Nephron progenitor cell (in vitro differentiated cells): ENCODE data around the gene MYH13.

Experiments
- DNase-seq: peaks from one replicate; pipeline ENCODE4 v3.0.0; 2021
- H3K27ac Mint-ChIP-seq: 2 replicates; pipeline ENCODE4 v1.8.0; 2021; ENCODE audit warnings: mild to moderate bottlenecking, moderate library complexity, mixed read lengths
- H3K27me3 Mint-ChIP-seq: 2 replicates; pipeline ENCODE4 v1.8.0; 2021; ENCODE audit warnings: mild to moderate bottlenecking, low read depth, mixed read lengths; ENCODE audit not compliant: poor library complexity
- H3K36me3 Mint-ChIP-seq: 2 replicates; pipeline ENCODE4 v1.8.0; 2021; ENCODE audit warnings: low read depth, mixed read lengths
- H3K4me1 Mint-ChIP-seq: 2 replicates; pipeline ENCODE4 v1.8.0; 2021; ENCODE audit warnings: mixed read lengths
- H3K4me3 Mint-ChIP-seq: 2 replicates; pipeline ENCODE4 v1.8.0; 2021; ENCODE audit warnings: mild to moderate bottlenecking, moderate library complexity, mixed read lengths
- H3K9me3 Mint-ChIP-seq: 2 replicates; pipeline ENCODE4 v1.8.0; 2021; ENCODE audit warnings: mild to moderate bottlenecking, moderate library complexity, mixed read lengths
- CTCF ChIP-seq: fragments of 200-600 bp; sonication (generic); IDR thresholded peaks from 2 replicates; pipeline ENCODE4 v1.5.0; 2021; ENCODE audit warnings: antibody characterized with exemption

MYH13 gene

GRCh38 chr17:10251212-10251948 lies 121.4 kb downstream of the MYH13 start:
- no peak for DNase-seq

More at GRCh38 chr17:10251212-10251948, 121.4 kb downstream of the MYH13 start:
- no peaks in the 10 kb centered on the region for H3K9me3 Mint-ChIP-seq
- no peak overlapping the region for H3K4me3 Mint-ChIP-seq
- peaks cover 22% of the 10 kb centered on the region for H3K27me3 Mint-ChIP-seq
- TF ChIP-seq CTCF, result no peak
- H3K27ac Mint-ChIP-seq, result no peak overlapping the region
- H3K4me1 Mint-ChIP-seq, result no peaks in the 10 kb centered on the region
- no peaks in the 10 kb centered on the region for H3K36me3 Mint-ChIP-seq
